H1 (cell line): ENCODE measurements around the gene TRHDE. TPM values are rescaled to one million over a fixed set of nuclear protein-coding genes. Genes with fewer than 3 reads are reported as not detected.

Source experiments
- NRF1 ChIP-seq: IDR thresholded peaks from 2 replicates; pipeline ENCODE4 v1.6.1; 2011; ENCODE audit warnings: mild to moderate bottlenecking, low read depth, low read length, improper control_type of control experiment
- PHF8 ChIP-seq: fragments of 200-600 bp; sonication (generic); conservative IDR thresholded peaks from 2 replicates; pipeline ENCODE4 v1.7.1; 2012; ENCODE audit warnings: low read depth, mild to moderate bottlenecking, inconsistent platforms, low read length, moderate library complexity
- polyA plus RNA-seq, 7 experiments: library from polyadenylated mRNA; depleted of rRNA in 3 of 7; stranded (reverse) in 5 of 7; unstranded in 2 of 7; fragments of >200 nt in 5 of 7; fragments of 200-250 nt in 2 of 7; gene quantifications; 1 replicate in 5 of 7; 2 replicates in 1 of 7; 4 replicates in 1 of 7; pipeline versions ENCODE4 v1.2.1 to v1.2.3, GENCODE V29; 2011 to 2013; ENCODE audit warnings: missing spikeins in 2 of 7, mixed read lengths in 2 of 7
- total RNA-seq: library from RNA; stranded (reverse); fragmentation: NEBNext Ultra II Directional; extraction: Animal tissue kit (Norgen Biotek cat#: 25700); gene quantifications from 2 replicates; pipeline ENCODE4 v1.2.1, GENCODE V29; 2021

TRHDE gene
- total and polyA plus RNA-seq, 2 of the 8 experiments (the other 6 are each of a cell fraction or from before 2014, with no cell fraction given): 1.3 to 5.0 TPM

GRCh38 chr12:72717036-72717435 is 444.9 kb downstream of the TRHDE start (continued):
- TF ChIP-seq PHF8: no peak
- no peak for TF ChIP-seq NRF1
